ENCODE results near the gene CARD9.

DNA sequence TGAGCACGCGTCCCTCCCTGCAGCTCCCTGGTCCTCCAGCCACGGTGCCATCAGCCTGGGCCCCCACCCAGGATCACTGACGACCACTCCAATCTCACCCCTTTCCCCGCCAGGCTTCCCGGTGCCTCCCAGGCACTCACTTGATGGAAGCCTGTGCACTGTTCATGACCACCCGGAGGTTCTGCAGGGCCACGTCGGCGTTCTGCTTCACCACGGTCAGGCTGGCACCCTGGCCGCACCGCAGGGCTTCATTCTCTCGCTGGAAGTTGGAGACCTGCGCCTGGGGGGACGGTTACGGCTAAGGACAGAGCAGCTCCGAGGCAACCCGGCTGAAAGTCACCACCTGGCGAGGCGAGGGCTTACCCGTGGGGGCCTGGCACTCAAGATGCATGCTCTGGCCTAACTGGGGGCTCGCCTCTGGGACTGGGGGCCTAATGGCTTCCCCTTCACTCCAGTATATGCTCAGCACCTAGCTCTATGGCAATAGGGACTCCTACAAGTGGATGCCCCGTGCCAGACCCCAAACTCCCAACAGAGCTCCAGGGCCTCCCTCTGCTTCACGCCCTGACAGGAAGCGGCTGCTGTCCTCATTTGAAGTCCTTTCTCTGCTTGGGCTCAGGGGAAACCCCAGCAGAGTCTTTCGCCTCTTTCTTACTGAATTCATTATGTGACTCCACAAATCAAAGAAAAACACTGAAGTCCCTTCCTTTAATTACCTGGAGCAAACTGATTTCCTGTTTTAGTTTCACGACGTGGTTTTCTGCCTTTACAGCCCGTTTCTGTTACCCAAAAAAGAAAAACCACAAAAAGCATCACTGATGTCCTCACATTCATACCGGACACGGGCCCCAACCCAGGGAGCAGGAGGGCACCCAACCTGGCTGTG is 30.7 kb upstream of the CARD9 start:
- no peak for TF ChIP-seq CTCF (conservative IDR thresholded peaks at IDR 0.05; ENCODE audit: low read length)
- TF ChIP-seq EZH2phosphoT487 (IDR thresholded peaks at IDR 0.05; ENCODE audit: borderline replicate concordance, low read depth, low read length), result no peak

All from OCI-LY7 (cell line).